GM12874 (cell line): ENCODE measurements around the gene CSPG5.
A peak's percentile ranks its signal among the peaks of the same experiment; 100 is the strongest.

Experiments
- TF ChIP-seq, protein P1 (sequence below): IDR thresholded peaks from 2 replicates; pipeline ENCODE4 v1.5.1; 2011; ENCODE audit warnings: low read depth, mild to moderate bottlenecking, control low read depth, low read length, moderate library complexity; ENCODE audit not compliant: insufficient read depth

CSPG5 gene

DNA sequence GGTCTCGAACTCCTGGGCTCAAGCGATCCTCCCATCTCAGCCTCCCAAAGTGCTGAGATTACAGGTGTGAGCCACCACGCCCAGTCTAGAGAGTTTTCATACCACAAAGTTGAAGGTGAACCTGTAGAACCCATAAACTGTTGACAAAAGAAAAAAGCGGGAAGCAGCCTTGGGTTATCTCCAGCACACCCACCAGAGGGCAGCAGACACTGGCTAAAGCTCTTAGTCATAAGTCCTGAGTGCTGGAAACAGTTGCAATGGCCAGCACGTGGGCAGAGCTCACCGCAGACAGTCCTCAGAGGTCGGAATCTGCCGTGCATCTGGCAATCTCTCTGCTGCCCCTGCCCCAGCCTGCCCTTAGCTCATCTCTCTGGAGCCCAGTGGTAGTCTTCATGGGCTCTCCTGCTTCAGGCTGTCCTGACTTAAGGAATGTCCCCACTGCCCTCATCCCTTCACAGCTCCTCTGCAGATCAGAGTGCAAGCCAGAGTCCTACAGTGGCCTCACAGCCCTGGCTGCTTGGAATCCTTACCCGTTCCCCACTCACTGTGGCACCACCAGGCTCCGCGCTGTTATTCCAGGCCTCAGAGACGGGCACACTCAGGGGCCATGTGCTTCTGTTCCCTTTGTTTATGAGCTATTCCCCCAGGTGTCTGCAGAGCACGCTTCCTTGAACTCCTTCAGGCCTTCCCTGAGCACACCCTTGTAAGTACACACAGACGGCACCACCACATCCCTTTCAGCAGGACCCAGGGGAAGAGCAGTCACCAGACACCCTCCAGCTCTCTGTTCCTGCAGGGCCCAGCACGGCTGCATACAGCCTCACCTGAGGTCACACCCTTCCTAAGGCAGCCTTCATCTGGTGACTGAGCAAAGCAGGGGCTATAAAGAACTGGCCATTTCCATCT, 56.3 kb downstream of the CSPG5 start:
- TF ChIP-seq, protein P1, sequence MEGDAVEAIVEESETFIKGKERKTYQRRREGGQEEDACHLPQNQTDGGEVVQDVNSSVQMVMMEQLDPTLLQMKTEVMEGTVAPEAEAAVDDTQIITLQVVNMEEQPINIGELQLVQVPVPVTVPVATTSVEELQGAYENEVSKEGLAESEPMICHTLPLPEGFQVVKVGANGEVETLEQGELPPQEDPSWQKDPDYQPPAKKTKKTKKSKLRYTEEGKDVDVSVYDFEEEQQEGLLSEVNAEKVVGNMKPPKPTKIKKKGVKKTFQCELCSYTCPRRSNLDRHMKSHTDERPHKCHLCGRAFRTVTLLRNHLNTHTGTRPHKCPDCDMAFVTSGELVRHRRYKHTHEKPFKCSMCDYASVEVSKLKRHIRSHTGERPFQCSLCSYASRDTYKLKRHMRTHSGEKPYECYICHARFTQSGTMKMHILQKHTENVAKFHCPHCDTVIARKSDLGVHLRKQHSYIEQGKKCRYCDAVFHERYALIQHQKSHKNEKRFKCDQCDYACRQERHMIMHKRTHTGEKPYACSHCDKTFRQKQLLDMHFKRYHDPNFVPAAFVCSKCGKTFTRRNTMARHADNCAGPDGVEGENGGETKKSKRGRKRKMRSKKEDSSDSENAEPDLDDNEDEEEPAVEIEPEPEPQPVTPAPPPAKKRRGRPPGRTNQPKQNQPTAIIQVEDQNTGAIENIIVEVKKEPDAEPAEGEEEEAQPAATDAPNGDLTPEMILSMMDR: peak; percentile 85

DNA sequence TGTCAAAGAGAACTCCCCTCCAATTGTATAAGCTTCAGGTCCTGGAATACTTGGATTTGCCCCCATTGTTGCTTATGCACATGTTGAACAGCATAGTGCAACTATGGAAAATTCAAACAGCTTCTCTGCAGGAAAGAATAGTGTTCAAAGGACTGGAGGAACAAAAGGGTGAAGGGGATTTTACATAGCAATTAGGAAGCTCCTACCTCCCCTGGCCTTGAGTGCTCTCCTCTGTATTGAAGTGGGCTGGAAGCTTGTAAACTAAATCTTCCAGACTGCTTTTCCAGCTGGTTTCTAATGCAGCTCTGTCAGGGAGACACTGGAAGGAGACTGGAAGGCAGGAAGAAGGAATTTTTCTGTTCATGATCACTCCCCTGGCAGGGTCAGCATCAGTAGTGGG, 57.9 kb downstream of the CSPG5 start:
- TF ChIP-seq, protein P1: no peak

DNA sequence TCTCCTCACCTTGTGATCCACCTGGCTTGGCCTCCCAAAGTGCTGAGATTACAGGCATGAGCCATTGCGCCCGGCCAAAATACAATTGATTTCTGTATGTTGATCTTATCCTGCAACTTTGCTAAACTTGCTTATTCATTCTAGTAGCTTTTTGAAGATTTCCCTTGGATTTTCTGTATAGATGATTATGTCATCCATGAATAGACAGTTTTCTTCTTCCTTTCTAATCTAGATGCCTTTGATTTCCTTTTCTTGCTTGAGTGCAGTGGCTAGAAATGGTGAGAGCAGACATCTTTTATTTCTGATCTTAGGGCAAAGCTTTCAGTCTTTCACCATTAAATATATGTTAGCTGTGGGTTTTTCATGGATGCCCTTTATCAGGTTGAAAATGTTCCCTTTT, 60.7 kb downstream of the CSPG5 start:
- TF ChIP-seq, protein P1: no peak

DNA sequence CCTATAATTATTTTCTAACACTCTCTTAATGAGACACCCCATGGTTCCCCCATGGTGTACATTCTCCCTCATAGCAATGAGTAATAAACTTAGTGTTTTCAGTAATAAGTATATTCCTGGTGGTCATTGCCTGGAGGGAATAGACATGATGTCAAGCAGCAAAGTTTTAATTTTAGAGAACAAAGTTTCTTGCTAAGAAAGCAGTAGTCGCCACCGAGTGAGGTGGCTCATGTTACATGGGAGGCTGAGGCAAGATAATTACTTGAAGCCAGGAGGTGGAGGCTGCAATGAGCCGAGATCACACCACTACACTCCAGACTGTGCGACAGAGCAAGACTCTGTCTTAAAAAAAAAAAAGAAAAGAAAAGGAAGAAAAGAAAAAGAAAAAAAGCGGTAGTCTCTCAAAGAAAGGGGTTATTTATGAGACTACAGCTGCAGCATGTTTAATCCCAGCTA, 62.8 kb downstream of the CSPG5 start:
- TF ChIP-seq, protein P1: no peak

DNA sequence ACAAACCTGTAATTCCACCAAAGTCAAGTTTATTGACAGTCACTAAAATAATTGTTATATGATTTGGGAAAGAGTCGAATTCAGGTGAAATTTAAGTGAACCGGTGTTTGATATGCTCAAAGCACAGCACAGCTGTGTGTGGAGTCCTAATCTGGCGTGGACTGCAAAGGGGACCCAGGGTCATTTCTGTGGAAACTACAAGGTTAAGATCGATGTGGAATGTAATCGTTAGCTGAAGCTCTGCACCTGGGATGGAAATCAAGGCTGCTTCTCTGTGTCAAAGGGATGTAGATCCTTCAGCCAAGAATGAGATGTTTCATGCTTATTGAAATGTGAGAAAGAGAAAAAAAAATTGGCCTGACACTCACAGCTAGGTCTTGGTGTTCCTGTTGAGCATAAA, 63.6 kb downstream of the CSPG5 start:
- TF ChIP-seq, protein P1: no peak

DNA sequence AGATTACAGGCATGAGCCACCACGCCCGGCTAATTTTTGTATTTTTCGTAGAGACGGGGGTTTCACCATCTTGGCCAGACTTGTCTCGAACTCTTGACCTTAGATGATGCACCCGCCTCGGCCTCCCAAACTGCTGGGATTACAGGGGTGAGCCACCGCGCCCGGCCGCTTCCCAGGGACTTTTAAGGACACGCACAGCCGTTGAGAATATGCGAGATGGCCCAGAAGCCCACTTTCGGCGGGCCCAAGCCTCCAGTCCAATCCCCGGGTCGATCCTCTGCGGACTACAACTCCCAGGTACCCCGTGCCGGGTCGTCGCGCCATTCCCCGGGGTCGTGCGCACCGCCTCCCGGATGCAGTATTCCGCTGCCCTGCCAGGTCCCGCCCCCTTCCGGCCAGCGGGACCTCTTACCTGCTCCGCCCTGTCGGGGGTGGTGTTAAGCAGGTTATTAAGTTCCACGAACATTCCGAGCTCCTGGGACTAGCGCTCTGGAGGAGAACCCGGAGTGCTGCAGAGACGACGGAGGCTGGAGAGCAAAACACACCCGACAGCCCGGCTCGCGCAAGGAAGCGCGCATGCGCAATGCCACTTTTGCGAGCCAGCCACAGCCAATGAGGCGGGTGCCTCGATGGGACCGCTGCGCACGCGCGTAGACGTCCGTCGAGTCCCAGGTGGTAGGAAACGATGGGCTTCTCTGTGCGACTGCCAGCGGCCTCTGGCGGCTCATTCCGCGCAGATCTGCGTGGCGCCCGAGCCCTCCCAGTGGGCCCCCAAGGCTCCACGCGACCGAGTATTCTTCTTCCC, 65.3 kb downstream of the CSPG5 start, which contains the start of gene ELP6:
ELP6 (minus strand) TSS at position 588 of the 805 bp plus-strand sequence; CDS start at position 466, 122 bp downstream.
- TF ChIP-seq, protein P1: peak; percentile 82
